Prostate gland (tissue), 2 donors: ENCODE data around the gene SENP8.

Source experiments
- POLR2A ChIP-seq: fragments of 450-650 bp; IDR thresholded peaks from one replicate; pipeline ENCODE4 v1.6.1; 2016; ENCODE audit warnings: antibody characterized with exemption, mild to moderate bottlenecking
- POLR2AphosphoS5 ChIP-seq: sonication (generic); formaldehyde crosslinking; IDR thresholded peaks from one replicate; pipeline ENCODE4 v1.6.1; 2017; ENCODE audit warnings: antibody characterized with exemption
- TF ChIP-seq, protein P1 (sequence below), 4 experiments: fragments of 200-600 bp in 2 of 4; fragments of 450-650 bp in 2 of 4; sonication (generic) in 2 of 4; IDR thresholded peaks; 1 replicate in 3 of 4; 2 replicates in 1 of 4; pipeline ENCODE4 v1.5.1; 2016 to 2019; ENCODE audit warnings: antibody characterized with exemption in 4 of 4, mild to moderate bottlenecking in 2 of 4, moderate library complexity in 2 of 4

GRCh38 chr15:72170691-72171090, 52.5 kb downstream of the SENP8 start:
- TF ChIP-seq, protein P1, sequence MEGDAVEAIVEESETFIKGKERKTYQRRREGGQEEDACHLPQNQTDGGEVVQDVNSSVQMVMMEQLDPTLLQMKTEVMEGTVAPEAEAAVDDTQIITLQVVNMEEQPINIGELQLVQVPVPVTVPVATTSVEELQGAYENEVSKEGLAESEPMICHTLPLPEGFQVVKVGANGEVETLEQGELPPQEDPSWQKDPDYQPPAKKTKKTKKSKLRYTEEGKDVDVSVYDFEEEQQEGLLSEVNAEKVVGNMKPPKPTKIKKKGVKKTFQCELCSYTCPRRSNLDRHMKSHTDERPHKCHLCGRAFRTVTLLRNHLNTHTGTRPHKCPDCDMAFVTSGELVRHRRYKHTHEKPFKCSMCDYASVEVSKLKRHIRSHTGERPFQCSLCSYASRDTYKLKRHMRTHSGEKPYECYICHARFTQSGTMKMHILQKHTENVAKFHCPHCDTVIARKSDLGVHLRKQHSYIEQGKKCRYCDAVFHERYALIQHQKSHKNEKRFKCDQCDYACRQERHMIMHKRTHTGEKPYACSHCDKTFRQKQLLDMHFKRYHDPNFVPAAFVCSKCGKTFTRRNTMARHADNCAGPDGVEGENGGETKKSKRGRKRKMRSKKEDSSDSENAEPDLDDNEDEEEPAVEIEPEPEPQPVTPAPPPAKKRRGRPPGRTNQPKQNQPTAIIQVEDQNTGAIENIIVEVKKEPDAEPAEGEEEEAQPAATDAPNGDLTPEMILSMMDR (IDR thresholded peaks at IDR 0.05) = no peak
- no peak for TF ChIP-seq POLR2AphosphoS5
- no peak for TF ChIP-seq POLR2A
